Fibroblast of mammary gland (primary cell): ENCODE data around the gene GPR18.
"Not testable (repeated sequence)": the region's sequence is repeated elsewhere in the genome, so short reads cannot be mapped to it uniquely, and the experiment has no call there.

Experiments
- DNase-seq: peaks from one replicate; pipeline ENCODE4 v3.0.0-alpha.2; 2010; ENCODE audit warnings: low read depth
- H3K4me3 ChIP-seq: 2 replicates; pipeline ENCODE4 v1.5.1; 2011; ENCODE audit warnings: low read depth, mild to moderate bottlenecking, low read length, moderate library complexity; ENCODE audit not compliant: control insufficient read depth
- CTCF ChIP-seq: conservative IDR thresholded peaks from 2 replicates; pipeline ENCODE4 v1.5.1; 2011; ENCODE audit warnings: low read depth, low read length, inconsistent platforms; ENCODE audit not compliant: control insufficient read depth, insufficient read depth

The GPR18 gene

DNA sequence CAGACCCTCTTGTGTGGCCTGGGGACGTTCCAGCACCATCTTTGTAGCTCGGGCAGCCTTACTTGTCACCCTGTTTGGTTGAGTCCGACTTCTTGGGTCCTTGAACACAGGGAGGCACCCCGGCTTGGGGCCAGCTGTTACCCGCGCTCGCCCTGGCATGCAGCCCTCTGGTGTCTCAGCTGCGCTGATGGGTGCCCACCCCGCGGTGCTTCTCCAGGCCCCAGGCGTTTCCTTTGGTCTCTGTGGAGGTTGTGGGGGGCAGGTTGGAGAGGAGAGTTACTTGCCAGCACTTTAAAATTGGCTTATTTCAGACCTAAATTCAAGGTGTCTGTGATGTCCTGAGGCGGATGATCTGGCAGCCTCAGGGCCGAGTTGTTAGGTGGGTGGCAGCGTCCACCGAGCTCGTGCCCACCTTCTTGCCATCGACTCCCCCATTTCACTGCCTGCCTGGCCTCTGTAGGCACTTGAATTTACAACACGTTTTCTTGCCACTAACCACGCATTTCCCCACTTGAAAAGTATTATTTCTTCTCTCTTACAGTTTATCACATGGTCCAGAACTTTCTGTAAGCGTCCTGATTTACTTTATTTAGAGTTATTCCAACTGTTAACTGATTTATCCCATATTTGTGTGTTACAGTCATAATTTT lies 40.6 kb downstream of the GPR18 start:
- no peak for DNase-seq
- H3K4me3 ChIP-seq, result no peak overlapping the region
- no peak for TF ChIP-seq CTCF

DNA sequence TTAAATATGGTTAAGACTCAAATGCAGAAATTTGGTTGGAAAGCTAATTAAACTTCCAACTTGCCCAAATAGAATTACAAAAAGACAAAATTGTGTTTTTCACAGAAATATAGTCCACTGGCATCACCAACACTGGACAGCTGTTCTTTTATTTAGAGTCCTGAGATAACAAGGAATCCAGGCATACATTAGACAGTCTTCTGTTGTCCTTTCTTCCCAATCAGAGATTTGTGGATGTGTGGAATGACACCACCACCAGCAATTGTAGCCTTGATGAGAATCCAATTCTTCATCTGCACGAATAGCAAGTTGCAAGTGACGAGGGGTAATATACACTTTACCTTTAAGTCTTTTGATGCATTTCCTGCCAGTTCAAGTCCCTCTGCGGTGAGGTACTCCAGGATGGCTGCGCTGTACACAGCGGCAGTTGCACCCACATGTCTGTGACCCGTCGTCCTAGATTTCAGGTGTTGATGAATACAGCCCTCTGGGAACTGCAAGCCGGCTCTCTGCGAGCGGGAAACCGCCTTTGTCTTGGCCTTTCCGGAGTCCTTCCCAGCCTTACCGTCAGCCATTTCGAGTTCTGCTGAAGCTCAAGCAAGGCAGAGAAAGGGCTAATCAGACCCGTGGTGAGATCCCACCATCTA lies 42.9 kb downstream of the GPR18 start:
- DNase-seq, result no peak
- H3K4me3 ChIP-seq, result no peak overlapping the region
- no peak for TF ChIP-seq CTCF

DNA sequence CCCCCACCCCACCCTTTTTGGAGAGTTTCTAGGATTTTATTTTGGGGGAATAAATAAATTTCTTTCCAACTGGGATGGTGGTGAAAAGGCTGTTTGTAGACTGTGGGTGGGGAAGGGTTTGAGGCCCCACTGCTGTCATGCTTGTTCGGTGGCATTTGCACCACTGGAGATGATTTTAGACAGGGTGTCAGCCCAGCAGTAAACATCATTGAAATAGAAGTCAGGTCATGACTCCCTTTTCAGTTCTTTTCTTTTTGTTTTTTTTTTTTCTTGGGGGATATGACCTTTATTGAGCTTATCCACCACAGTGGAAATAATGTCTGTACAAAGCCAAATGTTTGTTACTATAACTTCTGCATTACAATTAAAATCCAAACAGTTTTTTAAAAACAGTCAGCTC lies 43.4 kb downstream of the GPR18 start:
- no peak overlapping the region for H3K4me3 ChIP-seq
- TF ChIP-seq CTCF, result no peak

GRCh38 chr13:99214232-99214631 lies 43.9 kb downstream of the GPR18 start:
- no peak overlapping the region for H3K4me3 ChIP-seq
- no peak for TF ChIP-seq CTCF
- no peak for DNase-seq

More for the DNA sequence above, 43.4 kb downstream of the GPR18 start:
- DNase-seq, result no peak

DNA sequence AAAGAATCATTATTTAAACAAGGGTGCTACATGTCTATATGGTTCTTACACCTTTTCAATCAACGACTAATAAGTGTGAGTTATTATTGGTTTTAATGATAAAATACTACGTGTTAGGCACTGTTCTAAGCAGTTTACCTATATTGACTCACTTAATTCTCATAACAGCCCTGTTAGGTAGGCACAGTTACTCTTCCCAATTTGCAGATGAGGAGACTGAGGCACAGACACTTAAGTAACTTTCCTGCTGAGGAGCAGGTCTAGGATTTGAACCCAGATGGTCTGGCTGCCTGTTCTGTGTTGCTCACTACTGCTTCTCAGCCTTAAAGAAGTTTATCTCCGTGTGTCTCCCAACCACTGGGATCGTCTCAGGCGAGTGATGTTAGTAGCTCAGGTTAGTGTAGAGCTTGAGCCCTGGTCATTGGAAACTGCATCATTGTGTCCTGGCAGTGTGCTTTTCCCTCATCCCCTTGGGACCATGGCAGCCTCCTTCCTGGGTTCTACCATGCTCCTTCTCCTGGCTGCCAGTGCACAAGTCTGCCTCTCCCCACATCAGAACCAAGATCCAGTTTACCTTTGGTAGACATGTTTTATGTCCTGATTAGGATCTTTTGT lies 46.7 kb downstream of the GPR18 start:
- no peak overlapping the region for H3K4me3 ChIP-seq
- TF ChIP-seq CTCF, result no peak

GRCh38 chr13:99210627-99211026 lies 47.6 kb downstream of the GPR18 start:
- H3K4me3 ChIP-seq, DNase-seq: not testable (repeated sequence)

More for the DNA sequence above, 46.7 kb downstream of the GPR18 start:
- DNase-seq, result no peak

DNA sequence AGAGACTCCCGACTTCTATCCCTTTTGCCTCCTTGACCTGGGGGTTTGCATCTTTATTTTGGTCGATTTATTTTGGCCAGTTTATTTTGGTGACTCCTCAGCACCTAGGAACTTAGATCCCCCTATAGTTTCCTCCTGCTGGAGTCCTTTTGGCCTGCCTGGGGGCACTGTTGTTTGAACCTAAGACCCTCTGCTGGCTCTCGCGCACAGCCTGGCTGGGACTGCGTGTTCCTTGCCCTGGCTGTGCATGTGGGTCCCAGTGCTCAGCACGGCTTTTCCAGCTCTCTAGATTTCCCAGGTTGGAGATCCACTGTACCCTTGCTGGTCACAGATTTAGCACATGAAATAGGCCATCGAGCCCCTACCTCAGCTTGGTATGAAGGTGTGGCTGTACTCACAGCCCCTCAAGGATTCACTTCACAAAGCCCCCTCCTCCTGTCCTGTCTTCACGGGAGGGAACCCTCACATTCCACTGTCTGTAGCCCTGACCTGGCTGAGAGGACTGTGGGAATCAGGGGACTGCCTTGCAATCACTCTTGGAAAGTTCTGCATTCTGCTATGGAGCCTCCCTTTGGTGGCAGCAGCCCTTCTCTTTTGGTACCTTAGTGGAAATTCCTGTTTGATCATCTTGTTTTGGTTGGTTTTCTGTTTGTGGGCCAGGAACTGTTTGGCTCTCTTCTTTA lies 49.2 kb downstream of the GPR18 start:
- no peak for TF ChIP-seq CTCF
- no peak overlapping the region for H3K4me3 ChIP-seq
- DNase-seq, result no peak
